Smooth muscle cell (in vitro differentiated cells): ENCODE data around the gene TCEANC2. TPM values are rescaled to one million over a fixed set of nuclear protein-coding genes. Genes with fewer than 3 reads are reported as not detected.
"Not testable (repeated sequence)": the region's sequence is repeated elsewhere in the genome, so short reads cannot be mapped to it uniquely, and the experiment has no call there.

ENCODE experiments used
- DNase-seq: peaks from one replicate; lab custom pipeline; 2025; ENCODE audit not compliant: unreplicated experiment; lab: John Stamatoyannopoulos, UW
- H2AFZ ChIP-seq: fragments of 200-600 bp; sonication (generic); 2 replicates; pipeline ENCODE4 v1.6.0; 2016; ENCODE audit warnings: antibody characterized with exemption, low read depth, mild to moderate bottlenecking
- H3F3A ChIP-seq: fragments of 200-600 bp; sonication (generic); 2 replicates; pipeline ENCODE4 v1.6.0; 2017; ENCODE audit warnings: antibody characterized with exemption, low read depth
- H3K27ac ChIP-seq: fragments of 200-600 bp; sonication (generic); 2 replicates; pipeline ENCODE4 v1.5.1; 2016; ENCODE audit warnings: low read depth, mild to moderate bottlenecking
- H3K27me3 ChIP-seq: fragments of 200-600 bp; sonication (generic); 2 replicates; pipeline ENCODE4 v1.6.1; 2016; ENCODE audit warnings: low read depth, mild to moderate bottlenecking
- H3K36me3 ChIP-seq: fragments of 200-600 bp; sonication (generic); 2 replicates; pipeline ENCODE4 v1.5.1; 2016; ENCODE audit warnings: low read depth
- H3K4me1 ChIP-seq: fragments of 200-600 bp; sonication (generic); 2 replicates; pipeline ENCODE4 v1.5.1; 2016; ENCODE audit warnings: low read depth
- H3K4me2 ChIP-seq: fragments of 200-600 bp; sonication (generic); 2 replicates; pipeline ENCODE4 v1.6.0; 2016; ENCODE audit warnings: mild to moderate bottlenecking
- H3K4me3 ChIP-seq: fragments of 200-600 bp; sonication (generic); 2 replicates; pipeline ENCODE4 v1.5.1; 2016; ENCODE audit warnings: mild to moderate bottlenecking
- H3K79me2 ChIP-seq: fragments of 200-600 bp; sonication (generic); 2 replicates; pipeline ENCODE4 v1.6.0; 2016; ENCODE audit warnings: low read depth, mild to moderate bottlenecking
- H3K9ac ChIP-seq: fragments of 200-600 bp; sonication (generic); 2 replicates; pipeline ENCODE4 v1.6.0; 2016; ENCODE audit warnings: low read depth
- H3K9me3 ChIP-seq: fragments of 200-600 bp; sonication (generic); replicated peaks from 2 replicates; pipeline ENCODE4 v1.5.1; 2016; ENCODE audit warnings: low read depth
- H4K20me1 ChIP-seq: fragments of 200-600 bp; sonication (generic); 2 replicates; pipeline ENCODE4 v1.6.0; 2016; ENCODE audit warnings: low read depth
- CTCF ChIP-seq: fragments of 200-600 bp; sonication (generic); IDR thresholded peaks from 2 replicates; pipeline ENCODE4 v1.5.1; 2017; ENCODE audit warnings: borderline replicate concordance, mild to moderate bottlenecking, antibody characterized with exemption; ENCODE audit not compliant: insufficient read depth, poor library complexity, severe bottlenecking
- WGBS: methylation state at CpG from one replicate; pipeline ENCODE4 v1.1.7; 2016; ENCODE audit warnings: low lambda C conversion rate; 5-methylcytosine and 5-hydroxymethylcytosine counted together
- polyA plus RNA-seq: library from polyadenylated mRNA; unstranded; fragments of >200 nt; fragmentation: Nextera tagmentation; extraction: Ambion mirVana; gene quantifications from 2 replicates; pipeline ENCODE4 v1.2.1, GENCODE V29; 2016
- total RNA-seq: library from RNA; depleted of rRNA; stranded (reverse); fragments of >200 nt; gene quantifications from 2 replicates; pipeline ENCODE4 v1.2.3, GENCODE V29; 2014

Gene TCEANC2
- total and polyA plus RNA-seq, 2 experiments from 2014 or later: 2.1 to 4.6 TPM

- no peaks in the 10 kb centered on the region for H3F3A ChIP-seq
- H3K27ac ChIP-seq: no peak overlapping the region
- no peak overlapping the region for H2AFZ ChIP-seq
- DNase-seq: no peak
- H3K36me3 ChIP-seq: peaks cover 10% of the 10 kb centered on the region
- peaks cover 8% of the 10 kb centered on the region for H3K4me1 ChIP-seq
- no peak overlapping the region for H3K9ac ChIP-seq
- H3K9me3 ChIP-seq: no peaks in the 10 kb centered on the region
- WGBS: 81% methylated on average over 7 of the region's 7 CpGs
- H4K20me1 ChIP-seq: peaks cover 83% of the 10 kb centered on the region
- no peaks in the 10 kb centered on the region for H3K27me3 ChIP-seq
- peaks cover 70% of the 10 kb centered on the region for H3K79me2 ChIP-seq
- H3K4me3 ChIP-seq: no peak overlapping the region
- no peak overlapping the region for H3K4me2 ChIP-seq
- no peak for TF ChIP-seq CTCF
Measured at GRCh38 chr1:54046671-54047383, 6.6 kb upstream of the TCEANC2 start.

GRCh38 chr1:54047384-54048305 is 5.8 kb upstream of the TCEANC2 start:
- Histone ChIP-seq H3K27ac (no peak overlapping the region), H2AFZ (no peak overlapping the region), H3K36me3 (peaks cover 4% of the 10 kb centered on the region), H3K9me3 (no peaks in the 10 kb centered on the region), H4K20me1 (peaks cover 83% of the 10 kb centered on the region), H3K79me2 (peaks cover 73% of the 10 kb centered on the region), H3K4me3 (no peak overlapping the region), H3K4me1 (peaks cover 8% of the 10 kb centered on the region), H3K27me3 (no peaks in the 10 kb centered on the region), H3K9ac (no peak overlapping the region), H3K4me2 (peak overlapping the region; percentile 4), H3F3A (peaks cover 1% of the 10 kb centered on the region)
- DNase-seq: no peak
- WGBS: 81% methylated on average over 5 of the region's 5 CpGs
- TF ChIP-seq CTCF: no peak

- H3K79me2 ChIP-seq: peaks cover 65% of the 10 kb centered on the region
- not testable (repeated sequence) for H3K9ac ChIP-seq, H3K27me3 ChIP-seq, H2AFZ ChIP-seq, H3F3A ChIP-seq, DNase-seq, H3K9me3 ChIP-seq, H3K4me2 ChIP-seq, H3K27ac ChIP-seq, H3K36me3 ChIP-seq, H3K4me3 ChIP-seq
- peaks cover 61% of the 10 kb centered on the region for H4K20me1 ChIP-seq
- WGBS: 98% methylated on average over 9 of the region's 12 CpGs
- peaks cover 13% of the 10 kb centered on the region for H3K4me1 ChIP-seq
Measured at GRCh38 chr1:54050435-54050834, 3.0 kb upstream of the TCEANC2 start.

GRCh38 chr1:54051933-54052430 is 1.4 kb upstream of the TCEANC2 start:
- peak overlapping the region; percentile 57 for H2AFZ ChIP-seq
- 8% methylated on average over 8 of the region's 8 CpGs for WGBS
- H4K20me1 ChIP-seq: peaks cover 46% of the 10 kb centered on the region
- H3K36me3 ChIP-seq: no peaks in the 10 kb centered on the region
- no peak for TF ChIP-seq CTCF
- H3K4me3 ChIP-seq: peak overlapping the region; percentile 77
- H3K27me3 ChIP-seq: no peaks in the 10 kb centered on the region
- peak overlapping the region; percentile 95 for H3K9ac ChIP-seq
- peak overlapping the region; percentile 84 for H3K4me2 ChIP-seq
- H3K4me1 ChIP-seq: peaks cover 13% of the 10 kb centered on the region
- peaks cover 50% of the 10 kb centered on the region for H3K79me2 ChIP-seq
- no peaks in the 10 kb centered on the region for H3K9me3 ChIP-seq
- H3K27ac ChIP-seq: peak overlapping the region; percentile 91
- H3F3A ChIP-seq: peaks cover 4% of the 10 kb centered on the region
- no peak for DNase-seq
